Spleen (tissue), 7 donors: Measurements from ENCODE around the gene ACTN4.

Source experiments
- POLR2AphosphoS5 ChIP-seq, 3 donors: sonication (generic); formaldehyde crosslinking; IDR thresholded peaks; one replicate each; pipeline ENCODE4 v1.5.1; 2017; ENCODE audit warnings: antibody characterized with exemption in 3 of 3
- TF ChIP-seq, protein P1 (sequence below), 11 experiments: fragments of 200-600 bp in 7 of 11; fragments of 450-650 bp in 4 of 11; sonication (generic) in 4 of 11; IDR thresholded peaks in 8 of 11; conservative IDR thresholded peaks in 3 of 11; 1 replicate in 7 of 11; 2 replicates in 4 of 11; pipeline versions ENCODE4 v1.4.0 to v1.8.0; 2016 to 2021; ENCODE audit warnings: antibody characterized with exemption in 11 of 11, inconsistent platforms in 4 of 11, mild to moderate bottlenecking in 1 of 11
- donor health status: DM: no; HTN: no; CAD: no; lungs with moderate emphysema.
- donor health status: DM: no; HTN: no; CAD: no.
- donor health status: DM: no; HTN: no; CAD: no.

DNA sequence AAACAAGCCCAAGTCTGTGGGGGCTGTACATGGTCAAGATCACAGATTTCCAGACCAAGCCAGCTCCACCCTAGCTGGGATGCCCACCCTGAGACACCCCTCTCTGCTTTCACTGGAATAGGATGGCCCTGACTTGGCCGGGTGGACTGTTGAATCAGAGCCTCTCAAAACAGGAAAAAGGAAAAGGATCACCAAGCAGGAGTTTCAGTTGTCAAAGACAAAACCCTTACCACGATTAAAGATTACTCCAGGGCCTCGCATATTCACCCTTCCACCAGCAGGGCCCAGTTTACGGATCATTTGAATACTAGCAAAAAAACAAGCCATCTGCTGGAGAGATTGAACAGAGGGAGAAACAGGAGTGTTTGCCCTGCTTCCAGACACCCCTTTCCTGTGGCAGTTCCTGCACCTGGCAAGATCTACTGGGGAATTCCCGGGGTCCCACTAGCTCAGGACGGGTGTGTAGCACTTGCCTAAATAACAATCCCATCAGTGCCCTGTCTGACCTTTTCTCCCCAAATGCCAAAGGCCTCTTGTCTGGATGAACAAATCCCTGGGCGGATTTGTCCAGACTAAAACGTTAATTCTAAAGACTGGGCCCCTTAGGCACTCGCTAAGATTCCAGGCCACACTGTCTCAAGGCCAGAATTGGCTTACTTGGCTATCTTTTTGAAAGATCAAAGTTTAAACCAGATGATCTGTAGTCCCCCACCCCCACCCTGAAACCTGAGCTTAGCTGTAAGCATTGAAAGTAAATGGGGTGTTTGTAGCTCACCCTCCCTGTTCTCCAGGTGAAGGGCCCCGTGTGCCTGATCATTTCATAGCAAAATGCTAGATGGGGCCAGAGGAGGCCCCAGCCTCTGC is 38.4 kb downstream of the ACTN4 start:
- TF ChIP-seq, protein P1, sequence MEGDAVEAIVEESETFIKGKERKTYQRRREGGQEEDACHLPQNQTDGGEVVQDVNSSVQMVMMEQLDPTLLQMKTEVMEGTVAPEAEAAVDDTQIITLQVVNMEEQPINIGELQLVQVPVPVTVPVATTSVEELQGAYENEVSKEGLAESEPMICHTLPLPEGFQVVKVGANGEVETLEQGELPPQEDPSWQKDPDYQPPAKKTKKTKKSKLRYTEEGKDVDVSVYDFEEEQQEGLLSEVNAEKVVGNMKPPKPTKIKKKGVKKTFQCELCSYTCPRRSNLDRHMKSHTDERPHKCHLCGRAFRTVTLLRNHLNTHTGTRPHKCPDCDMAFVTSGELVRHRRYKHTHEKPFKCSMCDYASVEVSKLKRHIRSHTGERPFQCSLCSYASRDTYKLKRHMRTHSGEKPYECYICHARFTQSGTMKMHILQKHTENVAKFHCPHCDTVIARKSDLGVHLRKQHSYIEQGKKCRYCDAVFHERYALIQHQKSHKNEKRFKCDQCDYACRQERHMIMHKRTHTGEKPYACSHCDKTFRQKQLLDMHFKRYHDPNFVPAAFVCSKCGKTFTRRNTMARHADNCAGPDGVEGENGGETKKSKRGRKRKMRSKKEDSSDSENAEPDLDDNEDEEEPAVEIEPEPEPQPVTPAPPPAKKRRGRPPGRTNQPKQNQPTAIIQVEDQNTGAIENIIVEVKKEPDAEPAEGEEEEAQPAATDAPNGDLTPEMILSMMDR (IDR thresholded peaks at IDR 0.05 in 8 of 11, conservative IDR thresholded peaks at IDR 0.05 in 3 of 11), result peak in 10 of 11 experiments; percentile 14 to 52 (median 34)
- TF ChIP-seq POLR2AphosphoS5 (IDR thresholded peaks at IDR 0.05), result no peak
